ENCODE measurements around the gene GEMIN5. TPM values are rescaled to one million over a fixed set of nuclear protein-coding genes. Genes with fewer than 3 reads are reported as not detected.

The GEMIN5 gene
- total and polyA plus RNA-seq, 2 of the 13 experiments (the other 11 are each of a cell fraction or from before 2014, with no cell fraction given): 6.6 to 28.6 TPM

DNA sequence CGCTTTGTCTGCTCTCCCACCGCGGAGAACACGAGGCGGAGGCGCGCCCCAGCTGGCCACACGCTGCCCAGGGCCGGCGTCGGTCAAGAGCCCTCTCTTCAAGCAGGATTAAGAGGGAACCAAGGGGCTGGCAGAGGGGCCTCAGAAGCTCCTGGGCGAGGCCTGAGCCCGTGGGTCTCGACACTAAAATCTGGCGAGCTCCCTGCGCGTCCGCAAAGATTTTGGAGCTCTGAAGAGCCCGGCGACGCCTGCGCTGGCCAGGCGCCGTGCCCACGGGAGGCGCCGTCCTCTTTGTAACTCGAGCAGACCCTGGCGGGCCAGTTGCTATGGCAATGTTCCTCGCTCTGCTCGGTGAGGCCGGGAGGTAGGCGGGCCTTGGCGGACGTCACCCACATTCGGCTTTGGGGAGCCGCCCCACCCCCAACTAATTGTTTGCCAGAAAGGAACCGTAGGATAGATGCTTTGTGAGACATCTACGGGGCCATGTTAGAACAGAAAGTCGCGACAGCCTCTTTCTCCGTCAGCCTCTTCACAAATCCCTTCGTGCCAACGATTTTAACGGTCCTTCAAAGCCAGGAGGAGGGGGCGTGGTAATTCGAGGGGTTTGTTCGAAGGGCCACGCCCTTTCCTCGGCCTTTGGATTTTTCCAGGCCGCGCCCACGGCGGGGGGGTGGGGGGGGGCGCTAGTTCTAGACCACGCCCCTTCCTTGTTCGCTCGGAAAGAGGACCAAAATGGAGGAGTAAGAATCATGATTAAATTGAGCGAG, 80.3 kb downstream of the GEMIN5 start (continued):
- TF ChIP-seq, protein P1, sequence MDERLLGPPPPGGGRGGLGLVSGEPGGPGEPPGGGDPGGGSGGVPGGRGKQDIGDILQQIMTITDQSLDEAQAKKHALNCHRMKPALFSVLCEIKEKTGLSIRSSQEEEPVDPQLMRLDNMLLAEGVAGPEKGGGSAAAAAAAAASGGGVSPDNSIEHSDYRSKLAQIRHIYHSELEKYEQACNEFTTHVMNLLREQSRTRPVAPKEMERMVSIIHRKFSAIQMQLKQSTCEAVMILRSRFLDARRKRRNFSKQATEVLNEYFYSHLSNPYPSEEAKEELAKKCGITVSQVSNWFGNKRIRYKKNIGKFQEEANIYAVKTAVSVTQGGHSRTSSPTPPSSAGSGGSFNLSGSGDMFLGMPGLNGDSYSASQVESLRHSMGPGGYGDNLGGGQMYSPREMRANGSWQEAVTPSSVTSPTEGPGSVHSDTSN (CRISPR knock-in tag; IDR thresholded peaks at IDR 0.05): no peak
- TF ChIP-seq TARDBP (CRISPR knock-in tag; IDR thresholded peaks at IDR 0.05) (no peak), ISL2 (CRISPR knock-in tag; IDR thresholded peaks at IDR 0.05) (peak; percentile 63), AGO1 (IDR thresholded peaks at IDR 0.05; ENCODE audit: low read depth, low read length, poor library complexity, severe bottlenecking) (peak; percentile 38), TAF1 (CRISPR knock-in tag; IDR thresholded peaks at IDR 0.05) (peak; percentile 40), GTF2F1 (IDR thresholded peaks at IDR 0.05; ENCODE audit: low read length) (no peak), IRF2 (CRISPR knock-in tag; IDR thresholded peaks at IDR 0.05) (no peak), SRSF9 (IDR thresholded peaks at IDR 0.05; ENCODE audit: borderline replicate concordance, insufficient read depth, low read depth, low read length, poor library complexity, severe bottlenecking) (no peak), NFKB2 (CRISPR knock-in tag; IDR thresholded peaks at IDR 0.05; ENCODE audit: borderline replicate concordance) (peak; percentile 81; the same call in 1 of the 2 replicates), ZNF232 (CRISPR knock-in tag; IDR thresholded peaks at IDR 0.05; ENCODE audit: borderline replicate concordance) (peak; percentile 55; the same call in 1 of the 2 replicates), MAFG (CRISPR knock-in tag; IDR thresholded peaks at IDR 0.05) (no peak), GPN1 (CRISPR knock-in tag; IDR thresholded peaks at IDR 0.05; ENCODE audit: borderline replicate concordance) (no peak), PTBP1 (IDR thresholded peaks at IDR 0.05; ENCODE audit: low read depth, low read length, poor library complexity, severe bottlenecking) (peak; percentile 75), HMGA1 (CRISPR knock-in tag; conservative IDR thresholded peaks at IDR 0.05) (no peak)
- TF ChIP-seq, protein P2, sequence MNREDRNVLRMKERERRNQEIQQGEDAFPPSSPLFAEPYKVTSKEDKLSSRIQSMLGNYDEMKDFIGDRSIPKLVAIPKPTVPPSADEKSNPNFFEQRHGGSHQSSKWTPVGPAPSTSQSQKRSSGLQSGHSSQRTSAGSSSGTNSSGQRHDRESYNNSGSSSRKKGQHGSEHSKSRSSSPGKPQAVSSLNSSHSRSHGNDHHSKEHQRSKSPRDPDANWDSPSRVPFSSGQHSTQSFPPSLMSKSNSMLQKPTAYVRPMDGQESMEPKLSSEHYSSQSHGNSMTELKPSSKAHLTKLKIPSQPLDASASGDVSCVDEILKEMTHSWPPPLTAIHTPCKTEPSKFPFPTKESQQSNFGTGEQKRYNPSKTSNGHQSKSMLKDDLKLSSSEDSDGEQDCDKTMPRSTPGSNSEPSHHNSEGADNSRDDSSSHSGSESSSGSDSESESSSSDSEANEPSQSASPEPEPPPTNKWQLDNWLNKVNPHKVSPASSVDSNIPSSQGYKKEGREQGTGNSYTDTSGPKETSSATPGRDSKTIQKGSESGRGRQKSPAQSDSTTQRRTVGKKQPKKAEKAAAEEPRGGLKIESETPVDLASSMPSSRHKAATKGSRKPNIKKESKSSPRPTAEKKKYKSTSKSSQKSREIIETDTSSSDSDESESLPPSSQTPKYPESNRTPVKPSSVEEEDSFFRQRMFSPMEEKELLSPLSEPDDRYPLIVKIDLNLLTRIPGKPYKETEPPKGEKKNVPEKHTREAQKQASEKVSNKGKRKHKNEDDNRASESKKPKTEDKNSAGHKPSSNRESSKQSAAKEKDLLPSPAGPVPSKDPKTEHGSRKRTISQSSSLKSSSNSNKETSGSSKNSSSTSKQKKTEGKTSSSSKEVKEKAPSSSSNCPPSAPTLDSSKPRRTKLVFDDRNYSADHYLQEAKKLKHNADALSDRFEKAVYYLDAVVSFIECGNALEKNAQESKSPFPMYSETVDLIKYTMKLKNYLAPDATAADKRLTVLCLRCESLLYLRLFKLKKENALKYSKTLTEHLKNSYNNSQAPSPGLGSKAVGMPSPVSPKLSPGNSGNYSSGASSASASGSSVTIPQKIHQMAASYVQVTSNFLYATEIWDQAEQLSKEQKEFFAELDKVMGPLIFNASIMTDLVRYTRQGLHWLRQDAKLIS (CRISPR knock-in tag; IDR thresholded peaks at IDR 0.05): no peak
- TF ChIP-seq, protein P3, sequence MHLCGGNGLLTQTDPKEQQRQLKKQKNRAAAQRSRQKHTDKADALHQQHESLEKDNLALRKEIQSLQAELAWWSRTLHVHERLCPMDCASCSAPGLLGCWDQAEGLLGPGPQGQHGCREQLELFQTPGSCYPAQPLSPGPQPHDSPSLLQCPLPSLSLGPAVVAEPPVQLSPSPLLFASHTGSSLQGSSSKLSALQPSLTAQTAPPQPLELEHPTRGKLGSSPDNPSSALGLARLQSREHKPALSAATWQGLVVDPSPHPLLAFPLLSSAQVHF (CRISPR knock-in tag; IDR thresholded peaks at IDR 0.05): no peak; the same call in 1 of the 2 replicates
- TF ChIP-seq, protein P4, sequence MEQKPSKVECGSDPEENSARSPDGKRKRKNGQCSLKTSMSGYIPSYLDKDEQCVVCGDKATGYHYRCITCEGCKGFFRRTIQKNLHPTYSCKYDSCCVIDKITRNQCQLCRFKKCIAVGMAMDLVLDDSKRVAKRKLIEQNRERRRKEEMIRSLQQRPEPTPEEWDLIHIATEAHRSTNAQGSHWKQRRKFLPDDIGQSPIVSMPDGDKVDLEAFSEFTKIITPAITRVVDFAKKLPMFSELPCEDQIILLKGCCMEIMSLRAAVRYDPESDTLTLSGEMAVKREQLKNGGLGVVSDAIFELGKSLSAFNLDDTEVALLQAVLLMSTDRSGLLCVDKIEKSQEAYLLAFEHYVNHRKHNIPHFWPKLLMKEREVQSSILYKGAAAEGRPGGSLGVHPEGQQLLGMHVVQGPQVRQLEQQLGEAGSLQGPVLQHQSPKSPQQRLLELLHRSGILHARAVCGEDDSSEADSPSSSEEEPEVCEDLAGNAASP (CRISPR knock-in tag; IDR thresholded peaks at IDR 0.05; ENCODE audit: borderline replicate concordance): no peak
- TF ChIP-seq, protein P5, sequence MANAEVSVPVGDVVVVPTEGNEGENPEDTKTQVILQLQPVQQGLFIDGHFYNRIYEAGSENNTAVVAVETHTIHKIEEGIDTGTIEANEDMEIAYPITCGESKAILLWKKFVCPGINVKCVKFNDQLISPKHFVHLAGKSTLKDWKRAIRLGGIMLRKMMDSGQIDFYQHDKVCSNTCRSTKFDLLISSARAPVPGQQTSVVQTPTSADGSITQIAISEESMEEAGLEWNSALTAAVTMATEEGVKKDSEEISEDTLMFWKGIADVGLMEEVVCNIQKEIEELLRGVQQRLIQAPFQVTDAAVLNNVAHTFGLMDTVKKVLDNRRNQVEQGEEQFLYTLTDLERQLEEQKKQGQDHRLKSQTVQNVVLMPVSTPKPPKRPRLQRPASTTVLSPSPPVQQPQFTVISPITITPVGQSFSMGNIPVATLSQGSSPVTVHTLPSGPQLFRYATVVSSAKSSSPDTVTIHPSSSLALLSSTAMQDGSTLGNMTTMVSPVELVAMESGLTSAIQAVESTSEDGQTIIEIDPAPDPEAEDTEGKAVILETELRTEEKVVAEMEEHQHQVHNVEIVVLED (CRISPR knock-in tag; IDR thresholded peaks at IDR 0.05; ENCODE audit: borderline replicate concordance): no peak
- TF ChIP-seq, protein P6, sequence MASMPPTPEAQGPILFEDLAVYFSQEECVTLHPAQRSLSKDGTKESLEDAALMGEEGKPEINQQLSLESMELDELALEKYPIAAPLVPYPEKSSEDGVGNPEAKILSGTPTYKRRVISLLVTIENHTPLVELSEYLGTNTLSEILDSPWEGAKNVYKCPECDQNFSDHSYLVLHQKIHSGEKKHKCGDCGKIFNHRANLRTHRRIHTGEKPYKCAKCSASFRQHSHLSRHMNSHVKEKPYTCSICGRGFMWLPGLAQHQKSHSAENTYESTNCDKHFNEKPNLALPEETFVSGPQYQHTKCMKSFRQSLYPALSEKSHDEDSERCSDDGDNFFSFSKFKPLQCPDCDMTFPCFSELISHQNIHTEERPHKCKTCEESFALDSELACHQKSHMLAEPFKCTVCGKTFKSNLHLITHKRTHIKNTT (CRISPR knock-in tag; IDR thresholded peaks at IDR 0.05): no peak

All from HepG2 (cell line).